Endometrial microvascular endothelial cells (primary cell): ENCODE data around the gene HBEGF. TPM values are rescaled to one million over a fixed set of nuclear protein-coding genes. Genes with fewer than 3 reads are reported as not detected.

Source experiments
- in situ Hi-C: cut with HindIII; loops from 2 replicates; pipeline ENCODE4 v1.10.0; 2017; ENCODE audit warnings: low sequenced_read_pairs, low pct_unique_long_range_greater_than_20kb; ENCODE audit errors: inconsistent ontology term
- total RNA-seq: library from RNA; depleted of rRNA; stranded (reverse); fragments of >200 nt; gene quantifications from one replicate; pipeline ENCODE4 v1.2.3, GENCODE V29; 2015; ENCODE audit errors: inconsistent ontology term

Gene HBEGF
- total RNA-seq, 1 donor from 2014 or later = 60.5 TPM

GRCh38 chr5:140362875-140363630 is 16.6 kb upstream of the HBEGF start:
- in situ Hi-C loops = no loop called here

- in situ Hi-C loops = no loop called here
These were observed 15.9 kb upstream of the HBEGF start for GRCh38 chr5:140362311-140362710.

DNA sequence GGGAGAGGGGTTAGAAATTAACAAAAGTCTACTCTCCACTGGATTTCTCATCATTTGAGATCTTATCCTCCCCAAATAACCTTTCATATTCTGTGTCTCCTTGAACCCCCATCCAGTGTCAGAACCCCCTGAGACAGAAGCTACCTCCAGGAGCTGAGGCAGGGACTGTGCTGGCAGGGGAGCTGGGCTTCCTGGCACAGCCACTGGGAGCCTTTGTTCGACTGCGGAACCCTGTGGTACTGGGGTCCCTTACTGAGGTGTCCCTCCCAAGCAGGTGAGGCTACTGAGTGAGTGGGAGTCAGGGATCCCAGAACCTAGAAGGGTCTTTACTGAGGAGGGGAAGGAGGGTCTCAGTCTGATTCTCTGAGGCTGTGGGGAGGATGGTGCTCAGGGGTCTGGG is 15.5 kb upstream of the HBEGF start:
- in situ Hi-C loops = no loop called here

DNA sequence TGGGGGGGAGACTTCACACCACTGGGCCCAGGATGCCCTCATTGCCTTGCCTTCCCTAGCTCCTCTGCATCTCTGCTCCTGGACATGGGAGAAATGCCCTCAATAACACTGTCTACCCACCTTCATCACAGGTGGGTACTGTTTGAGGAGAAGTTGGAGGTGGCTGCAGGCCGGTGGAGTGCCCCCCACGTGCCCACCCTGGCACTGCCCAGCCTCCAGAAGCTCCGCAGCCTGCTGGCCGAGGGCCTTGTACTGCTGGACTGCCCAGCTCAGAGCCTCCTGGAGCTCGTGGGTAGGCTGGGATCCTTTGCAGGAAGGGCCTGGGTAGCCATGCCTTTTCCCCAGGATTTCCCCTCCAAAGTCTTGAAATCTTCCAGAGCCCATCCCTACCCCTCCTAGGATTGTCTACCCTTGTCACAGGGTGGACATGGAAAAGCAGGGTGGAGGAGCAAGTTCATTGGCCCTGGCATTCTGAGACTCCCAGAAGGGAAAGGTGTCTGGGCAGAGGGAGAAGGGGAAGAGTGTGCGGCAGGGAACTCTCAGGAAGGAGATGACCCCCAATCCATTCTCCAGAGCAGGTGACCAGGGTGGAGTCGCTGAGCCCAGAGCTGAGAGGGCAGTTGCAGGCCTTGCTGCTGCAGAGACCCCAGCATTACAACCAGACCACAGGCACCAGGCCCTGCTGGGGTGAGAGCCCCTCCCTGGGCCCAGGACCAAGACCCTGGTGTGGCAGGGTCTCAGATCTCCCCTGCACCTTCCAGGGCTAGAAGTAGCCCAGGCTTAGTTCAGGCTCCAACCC is 14.5 kb upstream of the HBEGF start:
- in situ Hi-C loops = no loop called here

DNA sequence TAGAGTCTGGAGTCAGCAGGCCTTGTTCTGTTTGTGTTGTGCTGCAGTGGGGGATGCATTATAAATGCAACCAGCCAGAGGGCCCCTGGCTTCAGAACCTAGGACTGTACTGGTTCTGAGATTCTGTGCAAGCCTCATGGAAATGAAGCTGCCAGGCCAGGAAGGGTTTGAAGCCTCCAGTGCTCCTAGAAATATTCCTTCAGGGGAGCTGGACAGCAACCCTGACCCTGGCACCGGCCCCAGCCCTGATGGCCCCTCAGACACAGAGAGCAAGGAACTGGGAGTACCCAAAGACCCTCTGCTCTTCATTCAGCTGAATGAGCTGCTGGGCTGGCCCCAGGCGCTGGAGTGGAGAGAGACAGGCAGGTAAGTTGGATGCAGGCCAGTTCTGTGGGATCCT is 13.7 kb upstream of the HBEGF start, which contains the start of gene SLC4A9:
Gene SLC4A9, plus strand, starts transcription at position 94 of the 400 bp plus-strand sequence. Its CDS starts 43 bp downstream, at position 137.
- in situ Hi-C loops = no loop called here

DNA sequence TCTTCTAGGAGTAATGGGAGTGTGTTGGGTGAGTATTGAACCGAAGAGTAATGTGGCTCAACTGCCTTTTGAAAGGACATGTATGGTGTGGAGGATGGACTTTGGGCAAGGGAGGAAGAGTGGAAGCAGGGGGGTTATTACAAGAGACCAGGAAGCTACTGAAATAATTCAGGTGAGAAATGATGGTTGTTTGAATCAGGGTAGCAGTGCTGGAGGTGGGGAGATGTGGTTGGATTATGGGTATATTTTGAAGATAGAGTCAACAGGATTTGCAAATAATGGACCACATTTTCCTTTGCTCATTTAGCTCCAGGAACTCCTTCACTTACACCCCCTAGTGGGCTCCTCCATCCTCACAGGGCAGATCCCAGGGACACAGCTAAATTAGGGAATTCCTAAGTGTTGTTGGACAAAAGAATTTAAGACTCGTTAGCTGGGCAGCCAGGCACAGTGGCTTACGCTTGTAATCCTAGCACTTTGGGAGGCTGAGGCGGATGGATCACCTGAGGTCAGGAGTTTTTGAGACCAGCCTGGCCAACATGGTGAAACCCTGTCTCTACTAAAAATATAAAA is 12.4 kb upstream of the HBEGF start:
- in situ Hi-C loops = no loop called here

DNA sequence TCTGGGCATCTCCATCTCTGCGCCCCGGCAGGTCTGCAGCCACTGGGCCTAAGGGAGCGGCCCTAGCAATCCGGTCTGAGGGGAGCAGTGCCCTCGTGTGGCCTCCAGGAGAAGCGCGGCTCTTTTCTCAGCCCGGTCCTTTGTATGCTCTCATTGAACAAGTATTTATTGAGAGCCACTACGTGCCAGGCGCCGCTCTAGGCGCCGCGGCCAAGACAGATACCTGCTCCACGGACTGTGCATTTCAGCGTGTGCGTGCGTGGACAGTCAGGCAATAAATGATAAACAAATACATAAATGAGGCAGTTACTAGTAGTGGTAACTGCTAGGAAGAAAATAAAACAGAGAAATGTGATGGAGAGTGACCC is 11.3 kb upstream of the HBEGF start:
- in situ Hi-C loops = no loop called here

DNA sequence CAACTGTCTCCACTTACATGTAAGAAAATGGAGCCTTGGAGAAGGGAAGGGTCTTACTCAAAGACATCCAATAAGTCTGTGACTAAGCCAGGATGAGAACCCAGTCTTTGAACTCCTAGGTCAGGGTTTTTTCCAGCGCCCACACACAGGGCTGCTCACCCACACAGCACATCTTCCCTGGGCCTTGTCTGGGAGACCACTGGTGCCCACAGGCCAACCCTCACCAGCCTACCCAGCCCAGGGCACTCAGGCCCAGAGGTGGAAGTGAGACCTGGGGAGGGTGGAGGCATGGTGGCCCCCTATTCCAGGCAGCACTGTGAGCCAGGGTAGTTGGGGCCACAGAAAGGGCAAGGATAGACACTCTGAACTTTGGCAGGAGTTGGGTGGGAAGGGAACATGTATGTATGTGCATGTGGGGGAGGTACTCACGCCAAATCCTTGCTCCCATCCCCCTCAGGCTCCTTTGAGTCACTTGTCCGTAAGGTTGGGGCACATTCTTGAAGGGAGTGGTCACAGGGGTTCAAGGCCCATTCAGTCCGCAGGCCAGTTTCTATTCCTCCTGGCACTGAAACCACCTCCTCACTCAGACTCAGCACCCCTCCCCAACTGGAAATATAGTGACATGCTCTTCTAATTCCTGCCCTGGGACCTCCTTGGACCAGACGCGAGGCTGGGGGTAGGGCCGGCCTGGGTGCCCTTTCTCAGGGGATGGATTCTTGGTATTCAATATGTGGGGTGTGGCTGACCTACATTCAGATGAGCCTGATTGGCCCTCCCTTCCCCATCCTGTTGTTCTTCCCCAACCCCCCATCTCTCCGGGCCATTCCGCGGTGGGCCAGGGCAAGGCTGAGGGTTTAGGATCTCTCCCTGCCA is 10.7 kb upstream of the HBEGF start:
- in situ Hi-C loops = no loop called here

- in situ Hi-C loops = no loop called here
These were observed 9.1 kb upstream of the HBEGF start for GRCh38 chr5:140355546-140355945.

DNA sequence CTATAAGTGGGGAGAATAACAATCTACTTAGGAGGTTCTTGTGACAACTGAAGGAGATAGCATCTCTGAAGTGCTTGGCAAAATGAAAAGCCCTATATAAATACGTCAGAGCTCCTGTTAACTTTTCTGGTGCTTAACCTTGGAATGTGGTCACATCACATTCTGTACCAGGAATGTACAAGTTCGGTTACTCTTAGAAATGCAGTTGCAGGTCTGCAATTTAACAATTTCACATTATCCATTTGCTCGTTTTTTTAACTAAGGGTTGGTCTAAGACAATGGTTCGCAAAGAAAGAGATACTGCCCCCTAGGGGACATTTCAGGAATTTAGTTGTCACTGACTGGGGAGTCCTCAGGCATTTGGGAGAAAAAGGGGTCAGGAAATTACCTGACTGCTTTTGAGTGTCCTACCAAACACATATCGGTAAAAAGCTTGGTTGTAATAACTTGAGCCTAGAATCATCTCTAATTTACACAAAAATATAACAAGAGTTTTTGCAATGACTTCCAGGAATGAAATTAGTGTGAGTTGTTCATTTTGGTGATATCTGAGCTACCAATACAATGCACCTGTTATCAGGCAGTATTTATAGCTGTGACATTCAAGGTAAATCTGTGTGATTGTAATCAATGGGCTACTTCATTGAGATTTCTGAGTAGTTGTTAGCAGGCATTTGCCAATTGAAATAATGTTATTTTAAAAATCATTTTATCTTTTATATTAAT is 5.4 kb upstream of the HBEGF start:
- in situ Hi-C loops = no loop called here

GRCh38 chr5:140349244-140349643 is 2.8 kb upstream of the HBEGF start:
- in situ Hi-C loops = loop anchor here (25.0 kb wide), 1 partner anchor 213 kb away; the partner anchor contains the start of genes APBB3, SLC35A4 and SRA1

DNA sequence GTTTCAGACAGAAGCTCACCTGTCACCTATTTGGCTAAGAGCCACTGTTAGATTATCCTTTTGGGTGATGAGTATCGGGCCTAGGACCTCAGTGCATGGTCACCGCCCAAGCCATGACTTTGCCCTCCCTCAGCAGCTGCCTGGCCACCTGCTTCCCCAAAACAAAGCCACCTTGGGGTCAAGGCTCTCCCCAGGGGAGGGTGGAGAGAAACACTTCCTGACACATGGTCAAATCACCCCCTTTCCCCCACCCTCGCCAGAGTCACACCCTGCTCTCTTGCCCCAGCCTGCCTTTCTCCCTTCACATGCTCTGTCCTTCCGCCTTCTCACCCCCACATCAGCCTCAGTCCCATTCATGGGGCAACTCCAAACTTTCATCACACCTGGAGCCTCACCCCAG is 1.7 kb upstream of the HBEGF start:
- in situ Hi-C loops = loop anchor here (25.0 kb wide), 1 partner anchor 214 kb away; the partner anchor contains the start of genes APBB3, SLC35A4 and SRA1

- in situ Hi-C loops = loop anchor here (25.0 kb wide), 1 partner anchor 215 kb away; the partner anchor contains the start of genes APBB3, SLC35A4 and SRA1
These were observed 957 bp upstream of the HBEGF start for GRCh38 chr5:140347360-140347759.

GRCh38 chr5:140345919-140346347 is 470 bp downstream of the HBEGF start:
- in situ Hi-C loops = loop anchor here (25.0 kb wide), 1 partner anchor 216 kb away; the partner anchor contains the start of genes APBB3, SLC35A4 and SRA1

- in situ Hi-C loops = loop anchor here (25.0 kb wide), 1 partner anchor 217 kb away; the partner anchor contains the start of genes APBB3, SLC35A4 and SRA1
These were observed 1.6 kb downstream of the HBEGF start for GRCh38 chr5:140344683-140345423.

DNA sequence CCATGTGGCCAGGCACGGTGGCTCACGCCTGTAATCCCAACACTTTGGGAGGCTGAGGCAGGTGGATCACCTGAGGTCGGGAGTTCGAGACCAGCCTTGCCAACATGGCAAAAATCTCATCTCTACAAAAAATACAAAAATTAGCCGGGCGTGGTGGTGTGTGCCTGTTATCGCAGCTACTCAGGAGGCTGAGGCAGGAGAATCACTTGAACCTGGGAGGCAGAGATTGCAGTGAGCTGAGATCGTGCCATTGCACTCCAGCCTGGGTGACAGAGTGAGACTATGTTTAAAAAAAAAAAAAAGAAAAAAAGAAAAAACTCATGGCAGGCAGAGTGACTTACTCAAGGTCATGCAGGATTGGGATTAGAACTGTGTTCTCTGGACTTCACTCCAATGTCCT is 2.6 kb downstream of the HBEGF start:
- in situ Hi-C loops = loop anchor here (25.0 kb wide), 1 partner anchor 218 kb away; the partner anchor contains the start of genes APBB3, SLC35A4 and SRA1

GRCh38 chr5:140342896-140343295 is 3.5 kb downstream of the HBEGF start:
- in situ Hi-C loops = loop anchor here (25.0 kb wide), 1 partner anchor 219 kb away; the partner anchor contains the start of genes APBB3, SLC35A4 and SRA1
